Skeletal muscle satellite cell (primary cell): ENCODE data around the gene AQP3.

Experiments used
- H3K27me3 ChIP-seq: 2 replicates; pipeline ENCODE4 v1.7.0; 2013; ENCODE audit warnings: low read length; ENCODE audit not compliant: control insufficient read depth, insufficient read depth
- H3K36me3 ChIP-seq: 2 replicates; pipeline ENCODE4 v1.7.0; 2013; ENCODE audit warnings: mild to moderate bottlenecking, control low read depth, low read length; ENCODE audit not compliant: insufficient read depth
- H3K4me1 ChIP-seq: 2 replicates; pipeline ENCODE4 v1.7.0; 2013; ENCODE audit warnings: low read length; ENCODE audit not compliant: control insufficient read depth, insufficient read depth
- H3K4me2 ChIP-seq: 2 replicates; pipeline ENCODE4 v1.7.0; 2013; ENCODE audit warnings: mild to moderate bottlenecking, low read length
- H3K4me3 ChIP-seq: 2 replicates; pipeline ENCODE4 v1.7.0; 2013; ENCODE audit warnings: low read length
- H3K9ac ChIP-seq: 2 replicates; pipeline ENCODE4 v1.7.0; 2013; ENCODE audit warnings: mild to moderate bottlenecking, low read depth, low read length, moderate library complexity
- H3K9me3 ChIP-seq: replicated peaks from 2 replicates; pipeline ENCODE4 v1.7.0; 2013; ENCODE audit warnings: mild to moderate bottlenecking, control low read depth, low read length

Gene AQP3

GRCh38 chr9:33437898-33438297, 9.5 kb downstream of the AQP3 start:
- H3K36me3 ChIP-seq, result no peaks in the 10 kb centered on the region
- peaks cover 4% of the 10 kb centered on the region for H3K4me1 ChIP-seq
- H3K4me3 ChIP-seq, result no peak overlapping the region
- no peak overlapping the region for H3K4me2 ChIP-seq
- no peaks in the 10 kb centered on the region for H3K9me3 ChIP-seq
- H3K27me3 ChIP-seq, result peaks cover 32% of the 10 kb centered on the region
- no peak overlapping the region for H3K9ac ChIP-seq

- H3K27me3 ChIP-seq, result peaks cover 32% of the 10 kb centered on the region
- H3K9ac ChIP-seq, result no peak overlapping the region
- no peaks in the 10 kb centered on the region for H3K9me3 ChIP-seq
These were observed 10.2 kb downstream of the AQP3 start for GRCh38 chr9:33437205-33437604.

GRCh38 chr9:33436445-33436844, 10.9 kb downstream of the AQP3 start:
- Histone ChIP-seq H3K4me2 (no peak overlapping the region), H3K9ac (no peak overlapping the region), H3K4me3 (no peak overlapping the region), H3K4me1 (peaks cover 4% of the 10 kb centered on the region), H3K27me3 (peaks cover 32% of the 10 kb centered on the region), H3K9me3 (no peaks in the 10 kb centered on the region), H3K36me3 (no peaks in the 10 kb centered on the region)

More at GRCh38 chr9:33437205-33437604, 10.2 kb downstream of the AQP3 start:
- Histone ChIP-seq H3K4me1 (peaks cover 4% of the 10 kb centered on the region), H3K36me3 (no peaks in the 10 kb centered on the region), H3K4me2 (no peak overlapping the region), H3K4me3 (no peak overlapping the region)

- Histone ChIP-seq H3K9me3 (no peaks in the 10 kb centered on the region), H3K36me3 (no peaks in the 10 kb centered on the region), H3K4me1 (peaks cover 4% of the 10 kb centered on the region), H3K4me3 (no peak overlapping the region), H3K9ac (no peak overlapping the region), H3K4me2 (no peak overlapping the region), H3K27me3 (peaks cover 32% of the 10 kb centered on the region)
These were observed 11.5 kb downstream of the AQP3 start for GRCh38 chr9:33435821-33436277.

- Histone ChIP-seq H3K4me3 (no peak overlapping the region), H3K9ac (no peak overlapping the region), H3K4me1 (peaks cover under 1% of the 10 kb centered on the region), H3K27me3 (peaks cover 29% of the 10 kb centered on the region), H3K4me2 (no peak overlapping the region), H3K9me3 (no peaks in the 10 kb centered on the region), H3K36me3 (no peaks in the 10 kb centered on the region)
These were observed 12.9 kb downstream of the AQP3 start for GRCh38 chr9:33434317-33435105.

- Histone ChIP-seq H3K27me3 (peaks cover 25% of the 10 kb centered on the region), H3K9me3 (no peaks in the 10 kb centered on the region), H3K4me1 (no peaks in the 10 kb centered on the region), H3K9ac (no peak overlapping the region), H3K4me2 (no peak overlapping the region), H3K36me3 (no peaks in the 10 kb centered on the region), H3K4me3 (no peak overlapping the region)
These were observed 13.5 kb downstream of the AQP3 start for GRCh38 chr9:33433871-33434270.

- Histone ChIP-seq H3K9ac (no peak overlapping the region), H3K36me3 (no peaks in the 10 kb centered on the region), H3K4me2 (no peak overlapping the region), H3K4me1 (no peaks in the 10 kb centered on the region), H3K4me3 (no peak overlapping the region), H3K27me3 (peaks cover 20% of the 10 kb centered on the region), H3K9me3 (no peaks in the 10 kb centered on the region)
These were observed 16.0 kb downstream of the AQP3 start for GRCh38 chr9:33431420-33431819.

- Histone ChIP-seq H3K4me2 (no peak overlapping the region), H3K4me3 (no peak overlapping the region), H3K9ac (no peak overlapping the region), H3K4me1 (no peaks in the 10 kb centered on the region), H3K27me3 (peaks cover 16% of the 10 kb centered on the region), H3K9me3 (no peaks in the 10 kb centered on the region), H3K36me3 (no peaks in the 10 kb centered on the region)
These were observed 16.5 kb downstream of the AQP3 start for GRCh38 chr9:33430942-33431341.

- Histone ChIP-seq H3K4me1 (no peaks in the 10 kb centered on the region), H3K4me3 (no peak overlapping the region), H3K27me3 (peaks cover 3% of the 10 kb centered on the region), H3K4me2 (no peak overlapping the region), H3K9me3 (no peaks in the 10 kb centered on the region), H3K36me3 (no peaks in the 10 kb centered on the region), H3K9ac (no peak overlapping the region)
These were observed 18.0 kb downstream of the AQP3 start for GRCh38 chr9:33429256-33429985.

- Histone ChIP-seq H3K4me3 (no peak overlapping the region), H3K27me3 (no peaks in the 10 kb centered on the region), H3K36me3 (no peaks in the 10 kb centered on the region), H3K9me3 (no peaks in the 10 kb centered on the region), H3K4me2 (no peak overlapping the region), H3K9ac (no peak overlapping the region), H3K4me1 (no peaks in the 10 kb centered on the region)
These were observed 20.5 kb downstream of the AQP3 start for GRCh38 chr9:33426843-33427293.

GRCh38 chr9:33425128-33425533, 22.3 kb downstream of the AQP3 start:
- H3K9ac ChIP-seq, result no peak overlapping the region
- no peak overlapping the region for H3K4me3 ChIP-seq
- H3K9me3 ChIP-seq, result no peaks in the 10 kb centered on the region
- H3K27me3 ChIP-seq, result peaks cover 5% of the 10 kb centered on the region
- no peaks in the 10 kb centered on the region for H3K36me3 ChIP-seq
- H3K4me1 ChIP-seq, result no peaks in the 10 kb centered on the region
- no peak overlapping the region for H3K4me2 ChIP-seq
